Activated effector memory CD4-positive, alpha-beta T cell treated with Interleukin-2 at 50 U/mL for 16 hours (primary cell): ENCODE results near the gene KREMEN1.

Experiments
- DNase-seq: peaks from one replicate; pipeline ENCODE4 v3.0.0-alpha.2; 2020

KREMEN1 gene

DNA sequence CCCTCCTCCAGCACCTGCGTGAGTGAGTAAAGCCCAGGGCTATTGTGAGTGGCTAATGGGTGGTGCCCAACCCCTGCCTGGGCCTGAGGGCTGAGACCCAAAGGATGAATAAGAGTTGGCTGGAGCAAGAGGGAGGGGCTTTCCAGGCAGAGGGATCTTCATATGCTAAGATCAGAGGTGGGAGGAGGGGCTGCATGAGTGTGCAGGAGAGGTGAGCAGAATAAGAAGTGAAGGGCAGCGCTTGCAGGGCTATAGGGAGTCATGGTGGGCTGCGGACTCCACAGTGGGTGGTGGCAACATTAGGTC lies 136.7 kb downstream of the KREMEN1 start:
- DNase-seq, result no peak

DNA sequence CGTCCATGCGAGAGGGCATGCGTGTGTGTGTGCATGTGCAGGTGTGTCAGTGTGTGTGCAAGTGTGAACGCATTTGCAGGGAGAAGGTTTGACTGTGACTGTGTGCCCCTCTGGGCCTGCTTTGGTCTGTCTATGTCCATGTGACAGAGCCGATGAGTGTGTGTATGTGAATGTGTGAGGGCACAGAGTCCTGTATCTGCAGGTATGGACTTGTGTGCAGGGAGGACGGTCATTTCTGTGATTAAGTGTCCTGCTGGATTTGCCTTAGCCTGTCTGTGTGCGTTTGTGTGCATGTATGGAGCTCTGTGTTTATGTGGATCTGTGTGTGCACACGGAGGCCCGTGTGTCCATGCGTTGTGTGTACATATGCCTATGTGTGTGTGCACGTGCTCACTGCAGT lies 138.2 kb downstream of the KREMEN1 start:
- DNase-seq, result no peak

DNA sequence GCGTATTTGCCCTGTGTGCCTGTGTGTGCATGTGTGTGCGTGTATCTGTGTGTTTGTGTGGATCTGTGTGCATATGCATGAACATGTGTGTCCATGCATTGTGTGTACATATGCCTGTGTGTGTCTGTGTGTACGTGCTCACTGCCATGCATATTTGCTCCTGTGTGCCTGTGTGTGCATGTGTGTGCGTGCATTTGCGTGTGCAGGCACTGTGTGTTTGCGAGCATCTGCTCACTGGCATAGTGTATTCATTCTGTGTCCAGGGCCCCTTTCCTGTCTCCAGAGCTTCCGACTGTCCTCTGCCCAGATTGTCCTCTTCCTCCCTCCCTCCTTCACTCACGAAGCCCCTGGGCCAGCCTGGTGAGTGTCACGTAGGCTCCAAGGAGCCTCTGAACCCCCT lies 138.6 kb downstream of the KREMEN1 start:
- no peak for DNase-seq

DNA sequence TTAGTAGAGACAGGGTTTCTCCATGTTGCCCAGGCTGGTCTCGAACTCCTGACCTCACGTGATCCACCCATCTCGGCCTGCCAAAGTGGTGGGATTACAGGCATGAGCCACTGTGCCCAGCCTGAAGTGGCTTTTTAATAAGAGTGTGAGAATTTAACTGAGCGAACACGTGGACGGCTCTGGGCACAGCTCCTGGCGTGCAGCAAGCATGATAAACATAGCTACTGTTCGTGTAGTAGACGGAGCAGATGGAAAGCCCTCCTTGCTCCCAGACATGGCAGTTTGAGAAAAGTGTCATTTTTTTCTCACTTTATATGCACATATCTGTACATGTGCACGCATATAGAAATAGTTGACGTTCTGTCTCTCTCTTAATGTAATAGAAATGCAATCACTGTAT lies 139.9 kb downstream of the KREMEN1 start:
- DNase-seq, result no peak

DNA sequence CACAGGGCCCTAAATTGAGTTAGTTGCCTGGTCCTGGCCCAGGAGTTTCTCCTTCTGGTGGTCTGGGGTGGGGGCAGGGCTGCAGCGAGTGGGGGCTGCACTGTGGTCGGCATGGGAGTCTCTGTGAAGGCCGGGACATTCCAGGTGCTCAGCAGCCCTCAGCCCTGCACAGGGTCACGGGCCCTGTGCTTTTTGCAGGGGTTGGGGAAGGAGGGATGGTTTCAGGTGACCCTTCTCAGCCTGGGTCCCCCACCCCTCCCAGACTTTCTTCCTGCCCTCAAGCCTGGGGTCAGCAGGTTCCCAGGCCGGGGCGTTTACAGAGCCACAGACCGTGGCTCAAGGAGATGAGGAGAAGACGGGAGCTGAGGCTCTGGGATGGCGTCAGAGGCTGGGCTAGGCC lies 140.7 kb downstream of the KREMEN1 start:
- DNase-seq, result no peak

DNA sequence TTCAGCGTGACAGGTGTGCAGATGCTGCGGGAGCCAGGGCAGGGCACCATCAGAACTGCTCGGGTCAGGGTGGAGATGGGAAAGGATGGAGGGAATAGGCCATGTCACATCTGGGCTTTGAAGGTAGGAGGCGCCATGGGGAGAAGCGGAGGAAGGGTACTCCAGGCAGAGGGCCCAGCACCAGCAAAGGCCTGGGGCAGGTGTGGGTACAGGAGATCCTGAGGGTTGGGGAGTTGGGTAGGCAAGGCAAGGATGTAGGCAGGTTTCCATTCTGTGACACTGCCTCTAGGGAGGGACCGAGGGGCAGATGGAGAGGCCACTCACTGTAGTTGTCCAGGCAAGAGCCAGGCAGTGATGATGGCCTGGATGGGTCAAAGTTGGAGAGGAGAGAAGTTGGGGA lies 141.4 kb downstream of the KREMEN1 start:
- no peak for DNase-seq

DNA sequence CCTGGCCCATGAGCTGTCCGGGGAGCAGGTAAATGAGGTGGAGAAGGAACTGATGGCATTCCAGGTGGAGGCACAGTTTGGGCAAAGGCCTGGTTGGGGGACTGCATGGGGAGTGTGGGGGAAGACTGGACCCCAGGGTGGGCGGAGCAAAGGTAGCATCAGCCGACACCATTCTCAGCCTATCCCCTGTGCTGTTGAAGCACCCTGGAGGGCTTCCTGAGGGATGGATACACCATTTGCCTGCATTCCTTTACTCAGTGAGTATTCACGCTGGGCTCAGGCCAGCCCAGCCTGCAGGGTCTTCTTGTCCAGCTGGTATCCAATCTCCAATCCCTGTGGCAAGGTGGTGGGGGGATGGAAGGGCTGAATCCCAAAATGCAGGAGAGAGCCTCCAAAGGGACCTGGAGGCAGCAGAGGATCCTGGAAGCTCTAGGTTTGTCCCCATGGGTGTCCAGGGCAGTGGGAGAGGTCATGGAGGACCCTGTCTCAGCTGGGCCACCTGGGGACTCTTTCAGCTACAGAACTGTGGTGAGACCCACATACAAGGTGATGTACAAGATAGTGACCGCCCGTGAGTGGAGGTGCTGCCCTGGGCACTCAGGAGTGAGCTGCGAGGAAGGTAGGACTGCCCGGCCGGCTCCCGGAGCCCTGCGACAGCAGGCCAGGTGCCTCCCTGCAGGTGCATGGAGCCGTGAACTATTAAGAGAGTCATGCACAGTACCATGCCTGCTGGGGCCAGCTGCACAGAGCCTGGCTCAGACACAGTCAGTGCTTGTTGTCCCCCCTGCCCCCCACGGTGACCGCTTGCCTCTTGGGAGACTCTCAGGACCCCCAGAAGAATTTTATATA lies 142.4 kb downstream of the KREMEN1 start:
- DNase-seq, result no peak

DNA sequence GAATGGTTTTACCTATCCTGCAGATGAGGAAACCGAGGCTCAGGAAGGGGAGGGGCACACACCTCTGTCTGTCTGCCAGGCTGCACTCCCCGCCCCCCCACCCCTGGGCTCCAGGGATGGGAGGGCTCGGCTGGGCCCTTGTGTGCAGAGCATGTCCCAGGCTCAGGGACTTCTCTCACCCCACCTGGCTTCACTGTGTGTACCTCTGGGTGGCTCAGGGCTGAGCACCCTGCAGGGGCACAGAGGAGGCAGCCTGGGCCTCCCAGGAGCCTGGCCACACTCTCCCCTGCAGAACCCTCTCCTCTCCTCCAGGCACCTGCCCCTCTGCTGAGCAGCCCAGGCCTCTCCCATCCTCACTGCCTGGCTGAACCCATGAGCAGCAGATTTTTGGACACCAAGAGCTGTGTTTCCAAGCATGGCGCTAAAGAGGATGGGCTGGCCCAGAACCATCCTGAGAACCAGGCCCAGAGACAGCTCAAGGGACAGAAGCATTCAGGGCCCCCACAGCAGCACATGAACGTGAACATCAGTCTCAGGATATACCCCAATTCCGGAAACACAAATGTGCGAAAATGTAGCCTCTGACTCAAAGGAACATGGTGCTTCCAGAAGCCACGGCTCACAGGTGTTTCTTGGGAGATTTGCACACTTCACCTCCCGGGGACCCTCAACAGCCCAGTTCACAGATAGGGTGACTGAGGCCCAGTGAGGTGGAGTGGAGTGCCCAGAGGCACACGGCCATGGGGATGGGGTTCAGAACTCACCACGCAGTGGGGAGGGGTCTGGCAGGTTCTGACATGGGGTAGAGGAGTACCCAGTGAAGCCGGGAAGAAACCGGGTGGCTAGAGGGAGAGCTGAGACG lies 143.4 kb downstream of the KREMEN1 start:
- no peak for DNase-seq

DNA sequence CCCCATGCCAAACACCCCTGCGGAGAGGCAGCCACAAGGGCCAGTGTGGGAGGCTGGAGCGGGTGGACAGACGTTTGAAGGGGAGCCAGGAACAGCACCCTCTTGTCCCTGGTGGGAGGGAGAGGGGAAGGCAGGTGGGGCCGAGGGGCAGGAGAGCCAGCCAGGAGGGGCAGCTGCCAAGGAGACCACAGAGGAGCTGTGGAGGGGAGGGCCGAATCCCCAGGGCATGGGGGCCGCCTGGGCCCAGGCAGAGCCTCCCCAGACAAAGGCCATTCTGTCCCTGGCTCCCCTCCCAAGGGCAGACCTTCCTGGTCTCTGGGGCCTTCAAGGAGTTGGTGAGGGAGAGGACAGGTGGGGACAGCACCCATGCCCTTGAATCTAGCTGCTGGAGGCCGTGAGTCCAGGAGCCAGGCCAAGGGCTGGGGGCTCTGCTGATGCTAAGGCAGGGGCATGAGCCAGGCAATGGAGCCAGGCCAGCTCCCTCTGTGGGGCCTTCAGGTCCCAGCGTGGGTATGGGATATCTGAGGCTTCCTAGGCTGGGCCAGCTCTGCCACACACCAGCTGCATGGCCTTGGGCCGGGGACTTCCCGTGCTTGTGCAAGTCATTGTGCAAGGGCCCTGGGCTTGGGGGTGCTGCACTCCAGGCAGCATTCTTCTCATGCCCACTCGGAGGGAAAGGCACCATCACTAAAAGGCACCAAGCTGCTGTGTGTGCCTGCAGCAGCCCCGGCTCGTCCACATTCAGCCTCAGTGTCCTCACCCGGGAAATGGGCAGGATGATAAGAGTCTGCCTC lies 144.2 kb downstream of the KREMEN1 start:
- DNase-seq, result no peak
